KMS-11 (cell line): ENCODE measurements around the gene NR1H2.

Experiments
- H2AFZ ChIP-seq: fragments of 200-600 bp; sonication (generic); 2 replicates; pipeline ENCODE4 v1.6.1; 2016; ENCODE audit warnings: antibody characterized with exemption, mixed run types, low read depth
- H3K27ac ChIP-seq: fragments of 200-600 bp; sonication (generic); 2 replicates; pipeline ENCODE4 v1.6.1; 2016; ENCODE audit warnings: mild to moderate bottlenecking, mixed run types
- H3K27me3 ChIP-seq: fragments of 200-600 bp; sonication (generic); 2 replicates; pipeline ENCODE4 v1.6.1; 2017; ENCODE audit warnings: mild to moderate bottlenecking, low read depth, mixed run types, moderate library complexity; ENCODE audit not compliant: insufficient read depth
- H3K36me3 ChIP-seq: fragments of 200-600 bp; sonication (generic); 2 replicates; pipeline ENCODE4 v1.6.1; 2017; ENCODE audit warnings: mild to moderate bottlenecking, mixed run types; ENCODE audit not compliant: insufficient read depth
- H3K4me1 ChIP-seq: fragments of 200-600 bp; sonication (generic); 2 replicates; pipeline ENCODE4 v1.6.1; 2016; ENCODE audit warnings: mild to moderate bottlenecking, low read depth, mixed run types; ENCODE audit not compliant: poor library complexity, severe bottlenecking
- H3K4me2 ChIP-seq: fragments of 200-600 bp; sonication (generic); 2 replicates; pipeline ENCODE4 v1.7.0; 2016; ENCODE audit warnings: mild to moderate bottlenecking, mixed run types
- H3K4me3 ChIP-seq: fragments of 200-600 bp; sonication (generic); IDR thresholded peaks from 2 replicates; pipeline ENCODE4 v1.6.1; 2017; ENCODE audit warnings: low read depth, low read length, mixed read lengths; ENCODE audit not compliant: insufficient read depth
- H3K79me2 ChIP-seq: fragments of 200-600 bp; sonication (generic); 2 replicates; pipeline ENCODE4 v1.6.1; 2016; ENCODE audit warnings: low read depth, mixed run types; ENCODE audit not compliant: insufficient read depth
- H3K9ac ChIP-seq: fragments of 200-600 bp; sonication (generic); 2 replicates; pipeline ENCODE4 v1.6.1; 2016; ENCODE audit warnings: mild to moderate bottlenecking, mixed run types
- H4K20me1 ChIP-seq: fragments of 200-600 bp; sonication (generic); 2 replicates; pipeline ENCODE4 v1.6.1; 2016; ENCODE audit warnings: mild to moderate bottlenecking, mixed run types; ENCODE audit not compliant: insufficient read depth
- CTCF ChIP-seq: fragments of 200-600 bp; sonication (generic); conservative IDR thresholded peaks from 2 replicates; pipeline ENCODE4 v1.6.1; 2017; ENCODE audit warnings: low read depth, mild to moderate bottlenecking, antibody characterized with exemption, low read length, moderate library complexity, mixed read lengths

NR1H2 gene

GRCh38 chr19:50416034-50416977 is 40.0 kb downstream of the NR1H2 start:
- H3K79me2 ChIP-seq = no peaks in the 10 kb centered on the region
- peaks cover 23% of the 10 kb centered on the region for H3K4me1 ChIP-seq
- no peaks in the 10 kb centered on the region for H4K20me1 ChIP-seq
- TF ChIP-seq CTCF = no peak
- no peak overlapping the region for H2AFZ ChIP-seq
- no peaks in the 10 kb centered on the region for H3K36me3 ChIP-seq
- no peak overlapping the region for H3K4me2 ChIP-seq
- no peak overlapping the region for H3K27ac ChIP-seq
- no peaks in the 10 kb centered on the region for H3K27me3 ChIP-seq
- no peak overlapping the region for H3K9ac ChIP-seq
- no peak overlapping the region for H3K4me3 ChIP-seq

- H2AFZ ChIP-seq = no peak overlapping the region
- no peaks in the 10 kb centered on the region for H3K36me3 ChIP-seq
- no peaks in the 10 kb centered on the region for H3K27me3 ChIP-seq
- H3K4me3 ChIP-seq = no peak overlapping the region
- H4K20me1 ChIP-seq = no peaks in the 10 kb centered on the region
- H3K4me2 ChIP-seq = no peak overlapping the region
- no peak overlapping the region for H3K9ac ChIP-seq
- H3K27ac ChIP-seq = no peak overlapping the region
- no peak for TF ChIP-seq CTCF
- H3K4me1 ChIP-seq = peaks cover 23% of the 10 kb centered on the region
- no peaks in the 10 kb centered on the region for H3K79me2 ChIP-seq
Measured at GRCh38 chr19:50417111-50418081, 41.1 kb downstream of the NR1H2 start.

- peaks cover 23% of the 10 kb centered on the region for H3K4me1 ChIP-seq
- no peak within 1 kb of the TSS for H3K4me3 ChIP-seq
- H4K20me1 ChIP-seq = no peaks in the 10 kb centered on the region
- no peak for TF ChIP-seq CTCF
- peak within 1 kb of the TSS; percentile 43; the same call in 1 of the 2 replicates for H3K9ac ChIP-seq
- H2AFZ ChIP-seq = peak within 1 kb of the TSS; percentile 76; the same call in 1 of the 2 replicates
- H3K27ac ChIP-seq = no peak within 1 kb of the TSS
- no peaks in the 10 kb centered on the region for H3K79me2 ChIP-seq
- no peaks in the 10 kb centered on the region for H3K27me3 ChIP-seq
- no peaks in the 10 kb centered on the region for H3K36me3 ChIP-seq
- peak within 1 kb of the TSS; percentile 96 for H3K4me2 ChIP-seq
Measured at GRCh38 chr19:50418176-50419021, 42.1 kb downstream of the NR1H2 start, which contains the start of gene SPIB. Gene SPIB (plus strand): TSS chr19:50418938. CDS start chr19:50418963, 25 bp downstream.
